GM12878 (cell line): ENCODE measurements around the gene NPHS1. TPM values are rescaled to one million over a fixed set of nuclear protein-coding genes. Genes with fewer than 3 reads are reported as not detected.

ENCODE experiments used
- ATAC-seq: fragments of 200-7000 bp; cut with Tn5 transposase; 3 replicates; pipeline ENCODE4 v1.9.1; 2020; ENCODE audit warnings: mild to moderate bottlenecking, moderate library complexity
- BruUV-seq: library from RNA; stranded (reverse); fragments of 400-500 nt; replicated peaks from 2 replicates; lab custom pipeline; 2021; lab: Mats Ljungman, UMichigan
- CTCF ChIA-PET: fragments of 300-600 bp; sonication (Branson Sonifier 250); formaldehyde crosslinking; extraction: SDS; loops from one replicate; lab custom pipeline; 2021; ENCODE audit warnings: inconsistent platforms; lab: Yijun Ruan, JAX
- POLR2A ChIA-PET: fragments of 350-600 bp; formaldehyde crosslinking; extraction: SDS; loops from one replicate; lab custom pipeline; 2021; ENCODE audit warnings: inconsistent platforms; lab: Charles Lee
- RAD21 ChIA-PET: fragments of 300-600 bp; sonication (Branson Sonifier 250); formaldehyde crosslinking; loops from one replicate; lab custom pipeline; 2023; ENCODE audit warnings: antibody characterized with exemption; ENCODE audit not compliant: unreplicated experiment; lab: Charles Lee
- SMC1A ChIA-PET: fragments of 300-600 bp; sonication (Branson Sonifier 250); formaldehyde crosslinking; loops from one replicate; lab custom pipeline; 2023; ENCODE audit not compliant: unreplicated experiment, uncharacterized antibody; lab: Charles Lee
- DNase-seq: peaks from one replicate; pipeline ENCODE4 v3.0.0-alpha.2; 2011; ENCODE audit warnings: low read depth, low spot score
- FAIRE-seq: peaks from 3 replicates; lab custom pipeline; 2011; peaks lifted over from hg19 to GRCh38; lab: Jason Lieb, UNC
- H2AFZ ChIP-seq: 2 replicates; pipeline ENCODE4 v1.6.0; 2011; ENCODE audit warnings: low read depth, low read length, control low read depth; ENCODE audit not compliant: control insufficient read depth
- H3K27ac ChIP-seq: 2 replicates; pipeline ENCODE4 v1.5.1; 2011; ENCODE audit warnings: control low read depth; ENCODE audit not compliant: control insufficient read depth, insufficient read depth
- H3K27me3 ChIP-seq, 2 experiments: replicated peaks in 1 of 2; 2 replicates each; pipeline versions ENCODE4 v1.6.0 to v1.6.1; 2011; ENCODE audit warnings: low read length in 1 of 2; ENCODE audit not compliant: control insufficient read depth in 2 of 2, insufficient read depth in 2 of 2
- H3K36me3 ChIP-seq, 2 experiments: 2 replicates each; pipeline ENCODE4 v1.5.1; 2011; ENCODE audit warnings: low read length in 1 of 2; ENCODE audit not compliant: control insufficient read depth in 2 of 2, insufficient read depth in 2 of 2
- H3K4me1 ChIP-seq: 2 replicates; pipeline ENCODE4 v1.6.1; 2011; ENCODE audit warnings: mild to moderate bottlenecking, low read length, moderate library complexity, mixed read lengths; ENCODE audit not compliant: control insufficient read depth, insufficient read depth
- H3K4me2 ChIP-seq: 2 replicates; pipeline ENCODE4 v1.6.0; 2011; ENCODE audit warnings: control low read depth; ENCODE audit not compliant: control insufficient read depth, insufficient read depth
- H3K4me3 ChIP-seq: fragments of 200-600 bp; sonication (generic); 2 replicates; pipeline ENCODE4 v1.5.1; 2016
- H3K79me2 ChIP-seq: 2 replicates; pipeline ENCODE4 v1.6.0; 2011; ENCODE audit warnings: low read length; ENCODE audit not compliant: control insufficient read depth, insufficient read depth
- H3K9ac ChIP-seq: 2 replicates; pipeline ENCODE4 v1.8.0; 2011; ENCODE audit warnings: low read length, control low read depth, mixed read lengths; ENCODE audit not compliant: control insufficient read depth, insufficient read depth
- H3K9me3 ChIP-seq: replicated peaks from 3 replicates; pipeline ENCODE4 v1.5.1; 2011; ENCODE audit warnings: mild to moderate bottlenecking, low read length; ENCODE audit not compliant: control insufficient read depth, insufficient read depth
- H4K20me1 ChIP-seq: 2 replicates; pipeline ENCODE4 v1.6.0; 2011; ENCODE audit not compliant: control insufficient read depth, insufficient read depth
- BCL11A ChIP-seq: IDR thresholded peaks from 2 replicates; pipeline ENCODE4 v1.6.1; 2011; ENCODE audit warnings: low read depth, low read length
- CHD1 ChIP-seq: IDR thresholded peaks from 2 replicates; pipeline ENCODE4 v1.6.1; 2012; ENCODE audit warnings: low read depth, low read length, improper control_type of control experiment
- CREB1 ChIP-seq: IDR thresholded peaks from 2 replicates; pipeline ENCODE4 v1.6.1; 2012; ENCODE audit warnings: low read depth, mild to moderate bottlenecking, inconsistent platforms
- FOS ChIP-seq: IDR thresholded peaks from 3 replicates; pipeline ENCODE4 v1.6.1; 2011; ENCODE audit warnings: borderline replicate concordance; ENCODE audit not compliant: insufficient read length; ENCODE audit errors: extremely low read depth
- JUNB ChIP-seq: IDR thresholded peaks from 2 replicates; pipeline ENCODE4 v1.6.1; 2016; ENCODE audit warnings: antibody characterized with exemption, mild to moderate bottlenecking
- MYB ChIP-seq: fragments of 150-350 bp; IDR thresholded peaks from 2 replicates; pipeline ENCODE4 v1.6.1; 2014; ENCODE audit warnings: mild to moderate bottlenecking, low read depth, low read length, borderline replicate concordance
- NRF1 ChIP-seq: conservative IDR thresholded peaks from 2 replicates; pipeline ENCODE4 v1.6.1; 2011; ENCODE audit warnings: mild to moderate bottlenecking, low read depth, low read length, improper control_type of control experiment
- POLR2AphosphoS5 ChIP-seq: IDR thresholded peaks from 2 replicates; pipeline ENCODE4 v1.6.1; 2011; ENCODE audit warnings: mild to moderate bottlenecking, low read length, inconsistent platforms
- POU2F2 ChIP-seq: IDR thresholded peaks from 3 replicates; pipeline ENCODE4 v1.6.1; 2011; ENCODE audit warnings: low read depth, mild to moderate bottlenecking, low read length, borderline replicate concordance
- TAF1 ChIP-seq: IDR thresholded peaks from 2 replicates; pipeline ENCODE4 v1.6.1; 2011; ENCODE audit warnings: mild to moderate bottlenecking, low read depth, low read length, borderline replicate concordance
- USF2 ChIP-seq: IDR thresholded peaks from 2 replicates; pipeline ENCODE4 v1.6.1; 2011; ENCODE audit warnings: low read depth, low read length, improper control_type of control experiment, borderline replicate concordance
- WGBS: methylation state at CpG from one replicate; pipeline ENCODE4 v1.1.6; 2016; ENCODE audit warnings: low lambda C conversion rate; ENCODE audit not compliant: insufficient replicate concordance, insufficient coverage; ENCODE audit errors: missing lambda C conversion rate; 5-methylcytosine and 5-hydroxymethylcytosine counted together
- in situ Hi-C: fragments of 300-500 bp; cut with MboI; formaldehyde crosslinking; loops from 9 replicates; pipeline ENCODE4 v1.14.3; 2018; ENCODE audit warnings: mixed read lengths
- intact Hi-C: fragments of 100-400 bp; cut with micrococcal nuclease; formaldehyde crosslinking; loops from one replicate; pipeline ENCODE4 v1.14.2; 2022; ENCODE audit not compliant: unreplicated experiment
- polyA plus RNA-seq, 11 experiments: library from polyadenylated mRNA; depleted of rRNA in 4 of 11; unstranded in 6 of 11; stranded (reverse) in 5 of 11; fragments of >200 nt; fragmentation: Nextera tagmentation in 4 of 11; fragmentation: Illumina TruSeq in 1 of 11; extraction: Ambion mirVana in 4 of 11; extraction: Trizol in 1 of 11; gene quantifications; 1 replicate in 1 of 11; 2 replicates in 10 of 11; pipeline versions ENCODE4 v1.2.1 to v1.2.3, GENCODE V29; 2011 to 2016; ENCODE audit warnings: inconsistent platforms in 2 of 11, missing spikeins in 2 of 11, low read depth in 1 of 11
- total RNA-seq, 4 experiments: library from RNA; depleted of rRNA in 3 of 4; stranded (reverse); fragments of >200 nt in 3 of 4; fragmentation: Illumina TruSeq in 1 of 4; extraction: Trizol in 1 of 4; gene quantifications; 2 replicates each; pipeline versions ENCODE4 v1.2.1 to v1.2.3, GENCODE V29; 2013 to 2021
- TF ChIP-seq, protein P1 (sequence below): fragments of 450-650 bp; IDR thresholded peaks from 2 replicates; pipeline ENCODE4 v1.6.1; 2018; ENCODE audit warnings: borderline replicate concordance, mild to moderate bottlenecking; ENCODE audit not compliant: partially characterized antibody
- TF ChIP-seq, protein P2 (sequence below): fragments of 150-350 bp; IDR thresholded peaks from 2 replicates; pipeline ENCODE4 v1.6.1; 2014; ENCODE audit warnings: mild to moderate bottlenecking, low read depth, low read length

Gene NPHS1
- total and polyA plus RNA-seq, 10 of the 15 experiments (the other 5 are each of a cell fraction or from before 2014, with no cell fraction given): not detected

DNA sequence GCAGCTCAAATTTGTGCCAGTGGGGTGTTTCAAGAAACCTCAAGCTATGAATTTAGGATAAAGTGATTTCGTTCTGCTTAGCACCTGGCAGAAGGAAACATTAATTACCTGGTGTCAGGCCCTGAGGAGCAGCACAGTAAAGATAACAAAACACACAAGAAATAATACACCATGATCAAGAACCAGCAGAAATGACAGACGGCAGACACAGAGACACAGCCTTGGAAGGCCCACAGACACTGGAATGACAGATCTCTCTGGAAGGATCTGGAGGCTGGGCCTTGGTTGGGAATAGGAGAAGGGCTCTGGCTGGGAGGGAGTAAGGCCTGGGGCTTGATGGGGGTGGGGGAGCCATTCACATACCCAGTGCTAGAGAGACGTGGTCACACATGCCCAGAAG, 50.5 kb downstream of the NPHS1 start:
- no peaks in the 10 kb centered on the region for H4K20me1 ChIP-seq
- no peak for ATAC-seq
- H3K27me3 ChIP-seq: no peaks in the 10 kb centered on the region; a peak in 1 of 4 replicates
- no peaks in the 10 kb centered on the region for H3K9me3 ChIP-seq
- no peak overlapping the region for H3K27ac ChIP-seq
- TF ChIP-seq, protein P1, sequence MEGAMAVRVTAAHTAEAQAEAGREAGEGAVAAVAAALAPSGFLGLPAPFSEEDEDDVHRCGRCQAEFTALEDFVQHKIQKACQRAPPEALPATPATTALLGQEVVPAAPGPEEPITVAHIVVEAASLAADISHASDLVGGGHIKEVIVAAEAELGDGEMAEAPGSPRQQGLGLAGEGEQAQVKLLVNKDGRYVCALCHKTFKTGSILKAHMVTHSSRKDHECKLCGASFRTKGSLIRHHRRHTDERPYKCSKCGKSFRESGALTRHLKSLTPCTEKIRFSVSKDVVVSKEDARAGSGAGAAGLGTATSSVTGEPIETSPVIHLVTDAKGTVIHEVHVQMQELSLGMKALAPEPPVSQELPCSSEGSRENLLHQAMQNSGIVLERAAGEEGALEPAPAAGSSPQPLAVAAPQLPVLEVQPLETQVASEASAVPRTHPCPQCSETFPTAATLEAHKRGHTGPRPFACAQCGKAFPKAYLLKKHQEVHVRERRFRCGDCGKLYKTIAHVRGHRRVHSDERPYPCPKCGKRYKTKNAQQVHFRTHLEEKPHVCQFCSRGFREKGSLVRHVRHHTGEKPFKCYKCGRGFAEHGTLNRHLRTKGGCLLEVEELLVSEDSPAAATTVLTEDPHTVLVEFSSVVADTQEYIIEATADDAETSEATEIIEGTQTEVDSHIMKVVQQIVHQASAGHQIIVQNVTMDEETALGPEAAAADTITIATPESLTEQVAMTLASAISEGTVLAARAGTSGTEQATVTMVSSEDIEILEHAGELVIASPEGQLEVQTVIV: no peak
- no peak for TF ChIP-seq CHD1
- no peak for TF ChIP-seq BCL11A
- no peak for TF ChIP-seq USF2
- TF ChIP-seq MYB: no peak
- TF ChIP-seq FOS: no peak
- TF ChIP-seq, protein P2, sequence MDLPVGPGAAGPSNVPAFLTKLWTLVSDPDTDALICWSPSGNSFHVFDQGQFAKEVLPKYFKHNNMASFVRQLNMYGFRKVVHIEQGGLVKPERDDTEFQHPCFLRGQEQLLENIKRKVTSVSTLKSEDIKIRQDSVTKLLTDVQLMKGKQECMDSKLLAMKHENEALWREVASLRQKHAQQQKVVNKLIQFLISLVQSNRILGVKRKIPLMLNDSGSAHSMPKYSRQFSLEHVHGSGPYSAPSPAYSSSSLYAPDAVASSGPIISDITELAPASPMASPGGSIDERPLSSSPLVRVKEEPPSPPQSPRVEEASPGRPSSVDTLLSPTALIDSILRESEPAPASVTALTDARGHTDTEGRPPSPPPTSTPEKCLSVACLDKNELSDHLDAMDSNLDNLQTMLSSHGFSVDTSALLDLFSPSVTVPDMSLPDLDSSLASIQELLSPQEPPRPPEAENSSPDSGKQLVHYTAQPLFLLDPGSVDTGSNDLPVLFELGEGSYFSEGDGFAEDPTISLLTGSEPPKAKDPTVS: no peak
- TF ChIP-seq POU2F2: no peak
- TF ChIP-seq POLR2AphosphoS5: no peak
- no peak for TF ChIP-seq JUNB
- TF ChIP-seq CREB1: no peak
- TF ChIP-seq TAF1: no peak
- no peak for TF ChIP-seq NRF1
- TF ChIP-seq, all 136 proteins: peak for 0
- RAD21 ChIA-PET: no interaction called here
- Histone ChIP-seq H3K4me3 (no peak overlapping the region), H3K79me2 (no peaks in the 10 kb centered on the region), H3K4me2 (no peak overlapping the region), H3K4me1 (no peaks in the 10 kb centered on the region), H3K9ac (no peak overlapping the region), H3K36me3 (no peaks in the 10 kb centered on the region), H2AFZ (no peak overlapping the region)
- BruUV-seq: no TSS peak
- intact Hi-C loops (no loop called here), in situ Hi-C loops (no loop called here)
- DNase-seq: no peak
- SMC1A ChIA-PET: no interaction called here
- CTCF ChIA-PET: no interaction called here
- POLR2A ChIA-PET: interaction anchor here (1.0 kb wide), 1 partner anchor 10 kb away, joined by 3 read pairs; no protein-coding TSS in a partner anchor
- no peak for FAIRE-seq
- WGBS: 0% methylated on average over 3 of the region's 3 CpGs
